ENCODE data around the gene P4HTM.
A peak's percentile ranks its signal among the peaks of the same experiment; 100 is the strongest.
"Not testable (repeated sequence)": the region's sequence is repeated elsewhere in the genome, so short reads cannot be mapped to it uniquely, and the experiment has no call there.

P4HTM gene

GRCh38 chr3:49007771-49008528 is 17.9 kb downstream of the P4HTM start:
- peak overlapping the region; percentile 92 for H3K4me3 ChIP-seq (ENCODE audit: low read depth, low read length)
- no peak for TF ChIP-seq CTCF (IDR thresholded peaks at IDR 0.05; ENCODE audit: insufficient read depth, low read depth, low read length, missing control alignments)
- DNase-seq (ENCODE audit: low read depth): peak; percentile 94

DNA sequence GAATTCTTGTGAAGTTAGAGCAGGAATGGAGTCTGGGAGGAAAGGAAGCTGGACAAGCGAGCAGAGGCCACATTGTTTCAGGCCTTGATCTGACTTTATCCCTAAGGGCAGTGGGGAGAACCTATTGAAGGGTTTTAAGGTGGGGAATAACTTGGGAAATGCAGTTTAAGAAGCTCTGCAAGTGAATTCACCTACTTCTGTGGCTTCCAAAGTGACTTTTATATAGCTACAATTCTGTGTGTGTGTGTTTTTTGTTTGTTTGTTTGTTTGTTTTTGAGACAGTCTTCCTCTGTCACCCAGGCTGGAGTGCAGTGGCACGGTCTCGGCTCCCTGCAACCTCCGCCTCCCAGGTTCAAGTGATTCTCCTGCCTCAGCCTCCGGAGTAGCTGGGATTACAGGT is 18.6 kb downstream of the P4HTM start:
- peak overlapping the region; percentile 92 for H3K4me3 ChIP-seq (ENCODE audit: low read depth, low read length)
- not testable (repeated sequence) for DNase-seq (ENCODE audit: low read depth)

DNA sequence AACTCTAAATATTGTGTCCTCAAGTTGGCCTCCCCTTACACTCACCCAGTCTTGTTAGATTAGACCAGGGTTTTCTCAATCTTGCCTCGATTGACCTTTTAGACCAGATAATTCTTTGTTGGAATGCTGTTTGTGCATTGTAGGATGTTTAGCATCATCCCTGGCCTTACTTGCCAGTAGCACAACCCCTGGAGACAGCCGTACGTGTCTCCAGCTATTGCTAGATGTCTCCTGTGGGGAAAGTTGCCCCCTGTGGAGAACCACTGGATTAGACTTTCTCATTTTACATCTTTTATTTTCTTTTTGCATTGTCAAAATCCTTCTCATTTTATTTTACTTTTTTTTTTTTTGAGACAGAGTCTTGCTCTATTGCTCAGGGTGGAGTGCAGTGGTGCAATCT is 19.4 kb downstream of the P4HTM start:
- no peak overlapping the region for H3K4me3 ChIP-seq (ENCODE audit: low read depth, low read length)
- TF ChIP-seq CTCF (IDR thresholded peaks at IDR 0.05; ENCODE audit: insufficient read depth, low read depth, low read length, missing control alignments): no peak
- DNase-seq (ENCODE audit: low read depth): no peak

DNA sequence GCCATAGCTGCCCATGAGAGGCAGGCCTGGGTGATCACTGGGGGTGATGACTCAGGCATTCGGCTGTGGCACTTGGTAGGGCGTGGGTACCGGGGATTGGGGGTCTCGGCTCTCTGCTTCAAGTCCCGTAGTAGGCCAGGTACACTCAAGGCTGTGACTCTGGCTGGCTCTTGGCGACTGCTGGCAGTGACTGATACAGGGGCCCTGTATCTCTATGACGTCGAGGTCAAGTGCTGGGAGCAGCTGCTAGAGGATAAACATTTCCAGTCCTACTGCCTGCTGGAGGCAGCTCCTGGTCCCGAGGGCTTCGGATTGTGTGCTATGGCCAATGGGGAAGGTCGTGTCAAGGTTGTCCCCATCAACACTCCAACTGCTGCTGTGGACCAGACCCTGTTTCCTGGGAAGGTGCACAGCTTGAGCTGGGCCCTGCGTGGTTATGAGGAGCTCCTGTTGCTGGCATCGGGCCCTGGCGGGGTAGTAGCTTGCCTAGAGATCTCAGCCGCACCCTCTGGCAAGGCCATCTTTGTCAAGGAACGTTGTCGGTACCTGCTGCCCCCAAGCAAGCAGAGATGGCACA is 22.5 kb downstream of the P4HTM start:
- no peak for DNase-seq (ENCODE audit: low read depth)
- no peak overlapping the region for H3K4me3 ChIP-seq (ENCODE audit: low read depth, low read length)
- TF ChIP-seq CTCF (IDR thresholded peaks at IDR 0.05; ENCODE audit: insufficient read depth, low read depth, low read length, missing control alignments): no peak

DNA sequence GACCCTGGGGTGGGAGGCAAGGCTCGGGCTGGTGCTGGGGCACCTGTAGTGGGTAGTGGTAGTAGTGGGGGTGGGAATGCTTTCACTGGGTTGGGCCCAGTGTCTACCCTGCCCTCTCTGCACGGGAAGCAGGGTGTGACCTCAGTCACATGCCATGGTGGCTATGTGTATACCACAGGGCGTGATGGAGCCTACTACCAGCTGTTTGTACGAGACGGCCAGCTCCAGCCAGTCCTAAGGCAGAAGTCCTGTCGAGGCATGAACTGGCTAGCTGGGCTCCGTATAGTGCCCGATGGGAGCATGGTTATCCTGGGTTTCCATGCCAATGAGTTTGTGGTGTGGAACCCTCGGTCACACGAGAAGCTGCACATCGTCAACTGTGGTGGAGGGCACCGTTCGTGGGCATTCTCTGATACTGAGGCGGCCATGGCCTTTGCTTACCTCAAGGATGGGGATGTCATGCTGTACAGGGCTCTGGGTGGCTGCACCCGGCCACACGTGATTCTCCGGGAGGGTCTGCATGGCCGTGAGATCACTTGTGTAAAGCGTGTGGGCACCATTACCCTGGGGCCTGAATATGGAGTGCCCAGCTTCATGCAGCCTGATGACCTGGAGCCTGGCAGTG is 23.2 kb downstream of the P4HTM start:
- no peak overlapping the region for H3K4me3 ChIP-seq (ENCODE audit: low read depth, low read length)
- DNase-seq (ENCODE audit: low read depth): no peak
- no peak for TF ChIP-seq CTCF (IDR thresholded peaks at IDR 0.05; ENCODE audit: insufficient read depth, low read depth, low read length, missing control alignments)

DNA sequence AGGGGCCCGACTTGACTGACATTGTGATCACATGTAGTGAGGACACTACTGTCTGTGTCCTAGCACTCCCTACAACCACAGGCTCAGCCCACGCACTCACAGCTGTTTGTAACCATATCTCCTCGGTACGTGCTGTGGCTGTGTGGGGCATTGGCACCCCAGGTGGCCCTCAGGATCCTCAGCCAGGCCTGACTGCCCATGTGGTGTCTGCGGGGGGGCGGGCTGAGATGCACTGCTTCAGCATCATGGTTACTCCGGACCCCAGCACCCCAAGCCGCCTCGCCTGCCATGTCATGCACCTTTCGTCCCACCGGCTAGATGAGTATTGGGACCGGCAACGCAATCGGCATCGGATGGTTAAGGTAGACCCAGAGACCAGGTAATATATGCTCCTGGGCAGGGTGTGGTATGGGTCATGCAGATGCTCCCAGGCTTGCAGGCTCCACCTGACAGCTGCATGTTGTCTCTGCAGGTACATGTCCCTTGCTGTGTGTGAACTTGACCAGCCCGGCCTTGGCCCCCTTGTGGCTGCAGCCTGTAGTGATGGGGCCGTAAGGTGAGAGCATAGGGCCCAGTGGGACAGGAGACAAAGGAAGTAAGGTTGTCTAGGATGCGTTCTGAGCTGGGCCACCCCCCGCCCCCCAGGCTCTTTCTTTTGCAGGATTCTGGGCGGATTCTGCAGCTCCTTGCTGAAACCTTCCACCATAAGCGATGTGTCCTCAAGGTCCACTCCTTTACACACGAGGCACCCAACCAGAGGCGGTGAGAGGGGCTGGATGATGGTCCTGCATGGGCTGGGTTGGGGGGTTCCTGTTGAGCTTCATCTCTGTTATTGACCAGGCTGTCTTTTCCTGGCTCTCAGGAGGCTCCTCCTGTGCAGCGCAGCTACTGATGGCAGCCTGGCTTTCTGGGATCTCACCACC is 24.0 kb downstream of the P4HTM start:
- DNase-seq (ENCODE audit: low read depth): peak; percentile 83
- H3K4me3 ChIP-seq (ENCODE audit: low read depth, low read length): no peak overlapping the region
- TF ChIP-seq CTCF (IDR thresholded peaks at IDR 0.05; ENCODE audit: insufficient read depth, low read depth, low read length, missing control alignments): peak; percentile 76

DNA sequence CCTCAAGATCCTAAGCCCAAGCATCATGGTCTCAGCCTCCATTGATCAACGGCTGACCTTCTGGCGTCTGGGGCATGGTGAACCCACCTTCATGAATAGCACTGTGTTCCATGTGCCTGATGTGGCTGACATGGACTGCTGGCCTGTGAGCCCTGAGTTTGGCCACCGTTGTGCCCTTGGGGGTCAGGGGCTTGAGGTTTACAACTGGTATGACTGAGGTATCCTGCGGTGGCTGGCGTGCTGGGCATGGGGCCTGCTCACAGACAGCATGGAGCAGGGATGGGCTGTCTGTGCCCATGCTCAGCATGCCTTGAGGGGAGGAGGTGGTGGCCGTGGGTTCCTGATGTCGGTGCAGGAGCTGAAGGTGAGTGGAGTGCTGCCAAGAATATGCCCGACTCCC is 25.0 kb downstream of the P4HTM start:
- H3K4me3 ChIP-seq (ENCODE audit: low read depth, low read length): no peak overlapping the region
- DNase-seq (ENCODE audit: low read depth): no peak
- TF ChIP-seq CTCF (IDR thresholded peaks at IDR 0.05; ENCODE audit: insufficient read depth, low read depth, low read length, missing control alignments): no peak

Measured in GM12865 (cell line).